ENCODE measurements around the gene MOXD1.

- TF ChIP-seq CTCF (IDR thresholded peaks at IDR 0.05) (no peak), POLR2A (IDR thresholded peaks at IDR 0.05) (no peak)
Measured at GRCh38 chr6:132316970-132317369, 84.3 kb downstream of the MOXD1 start.
